ENCODE results near the gene CHN1.

The CHN1 gene, protein sequence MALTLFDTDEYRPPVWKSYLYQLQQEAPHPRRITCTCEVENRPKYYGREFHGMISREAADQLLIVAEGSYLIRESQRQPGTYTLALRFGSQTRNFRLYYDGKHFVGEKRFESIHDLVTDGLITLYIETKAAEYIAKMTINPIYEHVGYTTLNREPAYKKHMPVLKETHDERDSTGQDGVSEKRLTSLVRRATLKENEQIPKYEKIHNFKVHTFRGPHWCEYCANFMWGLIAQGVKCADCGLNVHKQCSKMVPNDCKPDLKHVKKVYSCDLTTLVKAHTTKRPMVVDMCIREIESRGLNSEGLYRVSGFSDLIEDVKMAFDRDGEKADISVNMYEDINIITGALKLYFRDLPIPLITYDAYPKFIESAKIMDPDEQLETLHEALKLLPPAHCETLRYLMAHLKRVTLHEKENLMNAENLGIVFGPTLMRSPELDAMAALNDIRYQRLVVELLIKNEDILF

DNA sequence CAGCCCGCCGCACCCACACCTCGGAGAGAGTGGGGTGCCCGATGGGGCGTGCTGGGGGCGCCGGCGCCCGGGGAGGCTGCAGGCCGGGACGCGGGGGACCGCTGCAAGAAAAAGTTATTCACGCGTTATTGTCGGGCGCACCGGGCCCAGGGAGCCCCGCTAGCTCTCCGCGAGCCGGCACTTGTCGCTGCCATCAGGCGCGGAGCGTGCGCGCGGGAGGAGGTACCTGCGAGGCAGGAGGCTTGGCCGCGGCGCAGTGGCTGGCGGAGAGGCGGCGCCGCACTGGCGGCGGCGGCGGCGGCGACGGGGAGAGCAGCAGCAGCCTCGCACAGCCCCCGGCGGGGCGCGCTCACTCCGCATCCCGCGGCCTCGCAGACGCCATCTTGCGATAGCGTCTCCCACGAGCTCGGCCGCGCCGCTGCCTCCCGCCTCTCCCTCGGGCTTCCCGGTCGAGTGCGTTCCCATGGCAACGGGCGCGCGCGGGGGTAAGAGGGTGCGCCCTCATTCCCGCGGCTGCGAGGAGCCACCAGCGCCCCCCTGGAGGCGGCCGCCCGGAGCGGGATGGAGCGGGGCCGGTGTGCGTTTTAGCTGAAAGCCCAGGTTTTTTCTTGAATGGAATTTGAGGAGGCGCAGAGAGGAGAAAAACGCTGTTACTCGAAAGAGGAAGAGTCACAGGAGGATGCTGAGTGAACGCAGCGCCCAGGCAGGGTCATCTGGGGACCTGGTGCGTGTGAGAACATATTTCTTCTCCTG, at the start of gene CHN1:
CHN1 (minus strand) TSS at position 402 of the 753 bp plus-strand sequence. CDS start 469 bp downstream, outside the sequence.
- DNase-seq (ENCODE audit: low read depth, low spot score), result peak; percentile 6

DNA sequence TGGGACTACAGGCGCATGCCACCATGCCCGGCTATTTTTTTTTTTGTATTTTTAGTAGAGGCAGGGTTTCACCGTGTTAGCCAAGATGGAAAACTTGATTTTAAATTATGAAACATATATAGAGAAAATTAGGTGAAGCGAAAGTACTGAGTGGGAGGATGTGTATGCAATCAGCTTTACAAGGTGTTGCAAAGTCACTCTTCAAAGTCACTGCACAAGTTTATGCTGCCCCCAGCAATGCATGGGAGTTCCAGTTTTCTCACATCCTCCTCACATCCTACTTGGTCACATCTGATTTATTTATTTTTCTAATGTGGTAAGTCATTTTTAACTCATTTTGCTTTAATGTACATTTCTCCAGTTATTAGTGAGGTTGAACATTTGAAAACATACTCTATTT, 49.2 kb upstream of the CHN1 start:
- no peak for DNase-seq (ENCODE audit: low read depth, low spot score)

DNA sequence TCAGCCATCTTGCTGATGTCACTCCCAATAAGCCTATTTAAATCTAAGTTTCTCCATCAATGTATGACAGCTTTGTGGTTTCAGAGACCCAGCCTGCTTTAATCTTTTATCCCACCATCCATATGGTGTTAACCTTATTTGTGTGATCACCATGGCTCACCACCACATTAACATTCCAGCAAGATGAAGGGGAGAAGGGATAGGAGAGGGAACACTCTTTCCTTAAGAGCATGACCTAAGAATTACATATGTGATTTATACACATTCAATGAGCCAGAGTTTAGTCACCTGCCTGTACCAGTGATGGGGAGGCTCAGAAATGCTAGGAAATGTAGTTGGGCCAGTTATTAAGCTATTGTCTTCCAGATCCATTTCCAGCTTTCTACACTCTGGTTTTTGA, 44.5 kb upstream of the CHN1 start:
- DNase-seq (ENCODE audit: low read depth, low spot score), result no peak

DNA sequence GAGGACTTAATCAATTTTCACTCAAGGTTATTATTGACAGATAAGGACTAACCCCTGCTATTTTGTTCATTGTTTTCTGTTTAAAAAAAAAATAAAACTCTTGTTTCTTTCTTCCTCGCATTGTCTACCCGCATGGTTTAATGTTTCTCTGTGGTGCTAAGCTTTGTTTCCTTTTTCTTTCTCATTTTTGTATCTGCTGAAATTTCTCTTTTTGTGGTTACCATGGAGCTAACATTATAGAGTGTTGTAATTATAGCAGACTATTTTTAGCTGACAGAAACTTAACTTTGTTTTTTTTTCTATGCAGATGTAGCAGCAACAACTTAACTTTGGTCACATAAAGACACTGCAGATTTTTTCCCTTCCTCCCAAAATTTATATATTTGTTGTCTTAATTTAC, 43.1 kb upstream of the CHN1 start:
- no peak for DNase-seq (ENCODE audit: low read depth, low spot score)

DNA sequence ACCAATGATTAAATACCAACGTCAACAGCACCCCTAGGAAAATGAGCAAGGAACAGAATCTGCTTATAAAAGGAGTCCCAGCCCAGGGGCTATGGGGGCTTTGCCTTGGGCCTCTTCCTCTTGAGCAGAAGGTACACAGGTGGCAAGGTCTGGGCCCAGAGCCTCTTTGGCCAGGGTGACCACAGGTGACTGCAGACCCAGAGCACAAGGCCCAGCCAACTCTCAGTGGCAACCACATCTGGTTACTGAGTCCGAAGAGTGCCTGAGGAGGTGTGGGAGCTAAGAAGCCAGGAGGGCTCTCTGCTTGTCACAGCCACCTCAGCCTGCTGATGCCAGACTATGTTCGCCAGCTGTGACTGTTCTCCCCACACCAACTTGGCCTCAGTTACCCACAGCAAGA, 34.3 kb upstream of the CHN1 start:
- no peak for DNase-seq (ENCODE audit: low read depth, low spot score)

DNA sequence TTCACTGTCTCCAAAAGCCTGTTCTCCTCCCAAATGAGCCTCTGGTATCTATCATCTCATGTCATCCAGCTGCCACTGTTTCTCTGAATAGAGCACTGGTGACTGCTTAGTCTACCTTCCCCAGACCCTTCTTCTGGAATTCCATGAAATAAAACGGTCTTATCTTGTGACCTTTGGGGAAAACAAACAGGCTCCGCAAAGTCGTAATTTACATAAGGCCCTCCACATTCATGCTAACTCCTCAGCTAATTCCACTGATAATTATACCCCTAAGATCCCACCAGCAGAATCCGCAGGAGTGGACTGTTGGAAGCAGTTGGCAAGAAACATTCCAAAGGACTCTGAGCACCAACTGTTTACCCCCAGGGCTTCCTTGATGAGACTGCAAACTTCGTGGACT, 33.9 kb upstream of the CHN1 start:
- DNase-seq (ENCODE audit: low read depth, low spot score), result no peak

DNA sequence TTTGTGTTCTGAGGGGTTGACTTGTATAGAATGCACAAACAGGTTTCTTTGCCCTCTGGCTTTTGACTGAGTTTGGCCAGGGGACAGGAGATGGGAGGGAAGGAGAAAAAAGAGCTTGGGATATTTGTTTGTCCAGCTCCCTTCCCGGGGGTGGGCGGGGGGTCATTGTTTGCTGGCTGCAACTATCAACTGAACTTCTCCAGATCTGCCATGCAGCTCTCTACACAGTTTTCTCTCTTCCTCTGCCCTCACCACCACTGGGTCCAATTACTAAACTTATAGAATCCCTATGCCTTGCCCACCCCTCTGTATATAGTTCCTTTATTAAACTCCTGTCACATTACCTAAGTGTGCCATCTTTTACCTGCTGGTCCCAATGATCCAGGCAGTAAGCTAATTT, 32.8 kb upstream of the CHN1 start:
- DNase-seq (ENCODE audit: low read depth, low spot score), result no peak

DNA sequence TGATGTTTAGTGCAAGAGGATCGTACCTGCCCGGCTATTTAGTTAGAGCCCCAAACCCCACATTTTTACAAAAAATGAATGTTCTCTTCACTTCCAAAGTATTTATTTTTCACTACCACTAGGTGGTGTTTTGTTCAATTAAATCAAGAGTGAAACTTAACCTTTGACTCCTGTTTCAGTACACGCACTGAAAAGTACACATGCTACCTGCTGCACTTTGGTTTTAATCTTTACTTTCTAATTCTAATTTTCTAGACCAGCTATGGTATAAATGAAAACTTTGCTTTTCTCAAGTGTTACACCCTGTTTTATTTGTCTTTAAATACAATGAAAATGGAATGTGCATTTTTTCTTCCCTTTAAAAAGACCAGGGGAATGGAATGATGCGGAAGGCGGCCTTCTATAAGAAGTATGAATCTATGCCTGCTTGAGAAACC, 31.4 kb upstream of the CHN1 start:
- no peak for DNase-seq (ENCODE audit: low read depth, low spot score)

DNA sequence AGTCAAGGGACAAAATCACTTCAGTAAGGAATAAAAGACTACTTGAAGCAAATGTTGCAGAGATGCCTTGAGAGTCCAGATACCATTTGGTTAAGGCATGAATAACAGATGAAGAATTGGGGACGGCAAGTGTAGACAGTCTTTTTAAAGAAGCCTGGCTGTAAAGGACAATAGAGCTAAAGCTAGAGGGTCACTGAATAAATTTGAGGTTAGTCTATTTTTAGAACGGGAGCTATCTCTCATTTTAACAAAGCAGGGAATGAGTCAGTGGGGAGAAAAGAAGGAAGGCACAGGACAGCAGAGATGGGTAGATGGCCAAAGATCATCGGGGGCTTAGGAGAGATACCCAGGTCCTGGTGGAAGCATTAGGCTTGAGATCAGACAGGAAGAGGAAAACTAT, 30.6 kb upstream of the CHN1 start:
- no peak for DNase-seq (ENCODE audit: low read depth, low spot score)

DNA sequence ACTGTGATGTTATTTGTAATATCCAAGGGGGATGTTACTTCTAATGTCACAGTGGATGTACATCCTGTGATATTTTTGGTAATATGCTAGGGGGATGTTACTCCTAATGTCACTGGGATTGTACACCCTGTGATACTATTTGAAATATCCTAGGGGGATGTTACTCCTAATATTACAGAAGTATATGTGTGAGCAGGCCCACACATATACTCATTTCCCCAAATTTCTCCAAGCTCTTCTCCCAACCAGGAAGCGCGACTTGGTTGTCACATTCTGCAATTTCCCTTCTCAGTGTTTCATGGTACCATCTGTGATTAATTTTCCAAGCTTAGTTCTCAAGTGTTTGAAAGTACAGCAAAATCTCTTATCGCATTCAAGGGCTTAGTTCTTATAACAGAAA, 29.5 kb upstream of the CHN1 start:
- DNase-seq (ENCODE audit: low read depth, low spot score), result no peak

DNA sequence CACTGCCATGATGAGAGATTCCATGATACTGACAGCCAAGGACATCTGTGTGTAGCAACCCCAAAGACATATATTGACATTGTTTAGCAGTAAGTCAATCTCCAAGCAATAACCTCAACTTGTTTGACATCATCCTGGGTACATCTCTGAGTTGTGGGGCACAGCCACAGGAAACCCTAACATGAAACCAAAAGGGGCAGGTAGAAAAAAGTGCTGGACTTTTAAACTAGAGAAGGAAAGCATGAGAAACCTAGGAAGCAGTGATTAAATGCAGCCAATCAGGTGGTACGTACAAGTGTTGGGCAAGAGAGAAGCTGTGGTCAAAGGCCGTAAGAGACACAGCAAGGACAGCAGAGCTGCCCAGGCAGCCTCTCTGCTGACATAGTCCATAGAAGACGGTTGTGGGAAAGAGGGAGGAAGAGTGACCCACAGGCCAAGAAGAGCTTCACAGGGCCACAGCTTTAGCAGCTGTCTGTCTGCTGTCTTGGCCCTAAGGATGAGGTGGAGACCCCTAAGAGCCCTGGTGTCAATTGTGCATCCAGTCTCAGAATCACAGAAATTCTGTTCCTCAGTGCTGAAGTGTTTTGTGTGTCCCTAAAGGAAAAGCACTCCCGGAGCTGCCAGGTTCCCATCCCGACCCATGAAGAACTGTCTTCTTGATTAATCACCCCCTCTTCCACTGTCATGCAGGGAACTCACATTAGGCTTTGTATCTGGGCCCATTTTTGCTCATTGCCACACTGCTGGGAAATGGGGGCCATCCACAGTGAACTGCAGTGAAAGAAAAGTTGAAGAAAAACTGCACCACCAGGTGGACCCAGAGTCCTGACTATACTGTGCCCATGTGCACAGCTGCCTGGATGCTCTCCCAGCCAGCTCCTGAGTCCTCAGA, 25.4 kb upstream of the CHN1 start:
- no peak for DNase-seq (ENCODE audit: low read depth, low spot score)

DNA sequence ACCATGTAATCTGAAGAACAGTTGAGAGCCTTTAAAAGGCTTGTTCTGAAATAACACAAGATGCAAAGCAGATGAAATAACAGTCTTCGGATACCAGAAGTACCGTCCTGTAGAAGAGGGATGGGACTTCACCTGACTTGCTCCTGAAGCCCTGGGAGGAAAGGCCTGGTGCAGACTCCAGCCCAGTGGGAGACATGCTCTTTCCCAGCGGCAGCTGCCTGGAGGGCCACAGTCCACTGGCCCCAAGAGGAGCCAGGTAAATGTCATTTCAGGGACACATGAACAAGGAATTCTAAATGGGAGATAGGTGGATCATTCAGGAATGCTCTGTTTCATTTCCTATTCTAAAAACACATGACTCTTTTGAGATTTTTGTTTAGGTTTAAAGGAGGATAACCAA, 22.6 kb upstream of the CHN1 start:
- no peak for DNase-seq (ENCODE audit: low read depth, low spot score)

DNA sequence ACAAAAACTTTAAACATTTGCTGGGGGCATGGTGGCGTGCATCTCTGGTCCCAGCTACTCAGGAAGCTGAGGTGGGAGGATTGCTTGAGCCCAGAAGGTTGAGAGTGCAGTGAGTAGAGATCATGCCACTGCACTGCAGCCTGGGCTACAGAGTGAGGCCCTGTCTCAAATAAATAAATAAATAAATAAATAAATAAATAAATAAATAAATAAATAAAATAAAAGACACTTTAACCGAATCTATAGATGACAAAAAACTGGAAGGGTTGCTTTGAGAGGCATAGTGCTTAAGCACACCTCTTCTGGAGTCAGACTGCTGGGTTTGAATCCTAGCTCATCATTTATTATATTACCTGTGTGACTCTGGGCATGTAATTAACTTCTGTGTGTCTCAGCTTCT, 21.2 kb upstream of the CHN1 start:
- no peak for DNase-seq (ENCODE audit: low read depth, low spot score)

DNA sequence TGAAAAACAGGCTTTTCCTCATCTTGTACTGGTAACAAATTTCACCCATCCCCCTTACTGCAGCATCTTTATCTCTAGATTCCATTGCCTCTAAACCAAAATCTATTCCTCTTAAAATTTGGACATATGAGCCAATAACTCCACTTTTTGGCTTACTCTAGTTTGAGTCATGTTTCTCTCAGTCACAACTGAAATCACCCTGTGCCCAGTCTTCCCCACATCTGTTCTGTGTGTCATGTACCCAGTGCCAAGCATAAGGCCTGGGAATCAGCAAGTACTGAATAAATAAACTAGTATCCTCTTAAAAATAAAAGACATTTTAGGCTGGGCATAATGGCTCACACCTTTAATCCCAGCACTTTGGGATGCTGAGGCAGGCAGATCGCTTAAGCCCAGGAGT, 20.8 kb upstream of the CHN1 start:
- DNase-seq (ENCODE audit: low read depth, low spot score), result no peak

DNA sequence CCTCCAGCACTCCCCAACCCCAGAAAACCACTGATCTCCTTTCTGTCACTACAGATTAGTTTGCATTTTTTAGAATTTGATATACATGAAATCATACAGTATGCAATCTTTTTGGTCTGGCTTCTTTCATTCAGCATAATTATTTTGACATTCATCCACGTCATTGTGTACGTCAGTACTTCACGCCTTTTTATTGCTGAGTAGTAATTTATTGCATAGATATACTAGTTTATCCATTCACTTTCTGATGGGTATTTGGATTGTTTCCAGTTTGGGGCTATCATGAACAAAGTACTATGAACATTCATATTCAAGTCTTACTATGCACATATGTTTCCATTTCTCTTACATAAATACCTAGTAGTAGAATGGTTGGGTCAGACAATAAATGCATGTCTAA, 20.1 kb upstream of the CHN1 start:
- no peak for DNase-seq (ENCODE audit: low read depth, low spot score)

DNA sequence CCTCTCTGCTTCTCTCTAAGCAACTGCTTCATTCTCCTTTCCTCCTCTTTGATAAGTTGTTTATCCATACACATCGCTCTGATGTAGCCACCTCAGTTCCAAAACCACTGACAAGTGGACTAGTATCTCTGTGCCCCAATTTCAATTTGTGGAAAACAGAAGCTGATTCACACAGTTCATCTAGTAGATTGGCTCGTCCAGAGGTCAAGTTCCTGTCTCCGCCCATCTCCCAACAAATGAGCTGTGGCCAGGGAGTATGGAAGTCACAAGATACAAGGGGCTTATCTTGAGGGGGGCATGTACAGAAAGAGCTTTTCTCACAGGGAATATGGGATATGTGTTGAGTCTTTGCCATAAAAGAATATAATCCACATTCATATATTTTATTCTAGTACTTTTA, 17.7 kb upstream of the CHN1 start:
- no peak for DNase-seq (ENCODE audit: low read depth, low spot score)

DNA sequence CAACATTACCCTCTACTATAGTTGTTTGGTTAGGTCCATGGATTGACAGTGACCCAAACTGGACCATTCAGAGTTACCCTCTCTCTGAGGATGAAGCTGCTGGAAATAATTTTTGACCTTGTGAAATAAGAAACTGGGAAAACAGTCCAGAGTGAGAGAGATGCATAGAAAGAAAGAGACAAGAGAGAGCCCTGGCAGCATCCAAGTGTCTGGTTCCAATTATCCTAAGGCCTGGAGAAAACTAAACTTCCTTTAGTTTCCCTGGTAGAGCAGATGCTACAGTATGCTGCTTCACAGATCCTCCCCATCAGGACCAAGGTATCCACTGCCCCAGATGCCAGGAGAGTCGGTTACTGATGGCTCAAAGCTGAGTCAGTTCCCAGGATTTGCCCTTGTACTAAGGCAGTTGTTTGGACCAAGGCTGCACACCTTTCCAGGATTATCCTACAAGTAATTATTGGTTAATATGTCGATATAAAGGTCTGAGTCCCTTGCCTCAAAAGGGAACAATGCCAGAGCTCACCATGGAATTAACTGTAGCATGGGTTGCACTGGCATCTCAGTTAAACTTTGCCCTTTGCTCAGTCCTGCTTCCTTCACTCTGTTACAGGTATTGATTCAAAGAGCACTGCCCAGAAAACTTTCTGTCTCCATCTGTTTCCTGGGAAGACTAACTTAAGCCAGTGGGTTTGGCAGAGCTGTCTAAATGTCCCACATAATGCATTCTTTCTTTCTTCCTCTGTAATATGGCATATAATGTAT, 14.6 kb upstream of the CHN1 start:
- DNase-seq (ENCODE audit: low read depth, low spot score), result no peak

DNA sequence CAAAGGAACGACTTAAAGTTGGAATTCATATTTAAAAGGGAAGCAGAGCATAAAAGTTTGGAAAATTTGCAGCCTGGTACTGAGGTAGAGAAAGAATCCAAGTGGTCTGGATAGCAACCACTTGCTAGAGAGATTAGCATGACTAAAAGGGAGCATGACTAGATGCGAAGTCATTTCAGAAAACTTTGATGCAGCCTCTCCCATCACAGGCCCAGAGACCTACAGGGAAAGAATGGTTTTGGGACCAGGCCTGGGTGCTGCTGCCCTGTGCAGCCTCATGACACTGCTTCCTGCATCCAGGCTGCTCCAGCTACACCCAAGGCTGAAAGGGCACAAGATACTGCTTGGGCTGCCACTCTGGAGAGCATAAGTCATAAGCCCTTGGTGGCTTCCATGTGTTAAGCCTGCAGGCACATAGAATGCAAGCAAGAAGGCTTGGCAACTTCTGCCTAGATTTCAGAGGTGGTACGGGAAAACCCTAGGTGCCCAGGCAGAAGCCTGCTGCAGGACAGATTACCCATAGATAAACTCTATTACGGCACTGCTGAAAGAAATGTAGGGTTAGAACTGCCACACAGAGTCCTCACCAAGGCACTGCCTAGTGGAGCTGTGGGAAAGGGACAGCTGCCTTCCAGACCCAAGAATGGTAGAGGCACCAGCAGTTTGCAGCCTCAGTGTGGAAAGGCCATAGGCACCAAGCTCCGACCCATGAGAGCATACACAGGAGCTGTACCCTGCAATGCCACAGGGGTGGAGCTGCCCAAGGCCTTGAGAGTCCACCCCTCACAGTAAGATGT, 12.6 kb upstream of the CHN1 start:
- DNase-seq (ENCODE audit: low read depth, low spot score), result no peak

DNA sequence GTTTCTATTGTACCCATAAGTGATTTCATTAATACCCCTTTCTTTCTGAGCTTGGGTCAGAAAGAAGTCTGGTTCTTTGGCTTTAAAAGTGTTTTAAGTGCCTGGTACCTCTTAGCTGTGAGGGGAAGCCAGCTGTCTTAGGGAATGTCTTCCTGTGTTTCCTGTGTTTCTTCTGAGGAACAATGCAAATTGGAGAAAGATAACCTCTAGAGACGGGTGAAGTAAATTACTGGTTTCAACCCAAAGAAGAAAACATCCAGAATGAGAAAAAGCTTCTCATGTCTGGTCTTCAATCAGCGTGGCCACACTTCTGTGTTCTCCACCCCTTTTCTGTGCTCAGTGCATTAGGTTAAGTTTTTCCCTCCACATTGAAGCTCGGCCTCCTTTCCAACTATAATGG, 10.2 kb upstream of the CHN1 start:
- DNase-seq (ENCODE audit: low read depth, low spot score), result no peak

DNA sequence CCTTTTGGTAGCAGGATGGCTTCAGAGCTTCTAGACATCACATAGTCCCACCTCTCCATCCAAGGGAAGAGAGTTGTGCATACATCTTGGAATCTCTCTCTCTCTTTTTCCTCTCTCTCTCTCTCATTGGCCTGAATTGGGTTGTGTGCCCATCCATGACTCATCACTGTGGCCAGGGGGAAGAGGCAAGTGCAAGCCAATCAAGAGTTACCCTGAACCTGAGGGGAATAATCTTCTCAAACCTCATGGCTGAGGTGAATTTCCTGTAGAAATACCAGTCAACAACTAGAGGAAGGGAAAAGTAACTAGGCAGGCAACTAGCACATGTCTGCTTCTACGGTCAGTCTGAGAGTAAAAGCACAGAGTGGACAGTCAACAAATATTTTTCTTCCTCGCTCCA, 7.3 kb upstream of the CHN1 start:
- DNase-seq (ENCODE audit: low read depth, low spot score), result no peak

Measured in activated CD4-positive, CD25-positive, alpha-beta regulatory T cell treated with anti-CD3 and anti-CD28 coated beads, Interleukin-2, amount 50 U/mL, for 16 hours (primary cell).